Kidney tubule cell (primary cell): ENCODE measurements around the gene MARK4.

ENCODE experiments used
- DNase-seq: peaks from one replicate; pipeline ENCODE4 v3.0.0-alpha.2; 2018; ENCODE audit warnings: low spot score

Gene MARK4

GRCh38 chr19:45340232-45340898, 89.3 kb downstream of the MARK4 start, which contains the start of gene KLC3:
TSS of gene KLC3 (plus strand) at chr19:45340750. CDS start at chr19:45345542, 4,792 bp downstream.
- DNase-seq, result peak; percentile 62

DNA sequence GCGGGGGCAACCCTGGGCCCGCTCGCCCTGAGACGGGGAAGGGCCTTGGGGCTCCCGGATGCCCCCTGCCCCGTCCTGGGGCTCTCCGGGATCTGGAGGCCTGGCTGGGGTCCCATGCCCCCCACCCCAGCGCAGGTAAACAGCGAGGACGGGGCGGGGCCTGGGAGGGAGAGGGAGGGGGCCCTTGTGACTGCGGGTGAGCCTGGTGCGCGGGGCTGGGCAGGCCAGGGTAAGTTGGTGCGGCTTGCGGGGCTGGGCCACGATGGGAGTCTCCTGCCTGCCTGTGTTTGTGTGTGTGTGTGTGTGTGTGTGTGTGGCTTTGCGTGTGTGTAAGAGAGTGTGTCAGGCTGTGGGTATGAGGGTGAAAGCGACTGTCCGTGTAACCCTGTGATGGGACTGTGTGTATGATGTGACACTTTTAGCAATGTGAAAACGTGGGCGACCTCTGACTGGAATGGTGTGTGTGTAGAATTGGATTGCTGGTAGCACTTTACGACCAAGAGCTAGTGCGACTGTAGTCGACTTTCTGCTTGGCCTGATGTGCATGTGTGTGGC, 89.9 kb downstream of the MARK4 start:
- DNase-seq, result peak; percentile 28

DNA sequence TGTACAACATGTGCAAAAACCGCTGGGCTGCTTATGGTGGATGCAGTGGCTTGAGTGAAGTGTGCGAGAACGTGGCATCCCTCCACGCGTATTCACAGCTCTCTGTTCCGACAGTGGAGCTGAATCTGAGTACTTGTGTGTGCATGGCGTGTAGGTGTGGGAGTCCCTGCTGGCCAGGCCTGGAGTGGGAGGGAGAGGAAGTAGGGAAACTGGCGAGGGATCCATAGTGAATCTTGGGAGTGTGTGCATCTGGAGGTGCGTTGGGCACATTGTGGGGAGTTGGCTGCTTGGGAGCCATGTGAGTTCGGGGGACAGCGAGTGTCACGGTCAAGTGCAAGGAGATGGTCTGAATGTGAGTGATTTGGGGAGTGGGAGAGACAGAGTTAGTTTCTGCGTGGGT, 91.8 kb downstream of the MARK4 start:
- no peak for DNase-seq

GRCh38 chr19:45344621-45345505, 93.8 kb downstream of the MARK4 start:
- DNase-seq, result no peak

DNA sequence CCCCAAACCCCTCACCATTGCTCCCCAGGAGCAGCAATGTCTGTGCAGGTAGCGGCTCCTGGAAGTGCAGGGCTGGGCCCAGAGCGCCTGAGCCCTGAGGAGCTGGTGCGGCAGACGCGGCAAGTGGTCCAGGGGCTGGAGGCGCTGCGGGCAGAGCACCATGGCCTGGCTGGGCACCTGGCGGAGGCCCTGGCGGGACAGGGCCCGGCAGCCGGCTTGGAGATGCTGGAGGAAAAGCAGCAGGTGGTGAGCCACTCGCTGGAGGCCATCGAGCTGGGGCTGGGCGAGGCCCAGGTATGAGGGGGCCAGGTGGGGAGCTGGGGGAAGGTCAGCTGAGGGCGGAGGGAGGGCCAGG, 94.4 kb downstream of the MARK4 start:
- DNase-seq, result no peak

DNA sequence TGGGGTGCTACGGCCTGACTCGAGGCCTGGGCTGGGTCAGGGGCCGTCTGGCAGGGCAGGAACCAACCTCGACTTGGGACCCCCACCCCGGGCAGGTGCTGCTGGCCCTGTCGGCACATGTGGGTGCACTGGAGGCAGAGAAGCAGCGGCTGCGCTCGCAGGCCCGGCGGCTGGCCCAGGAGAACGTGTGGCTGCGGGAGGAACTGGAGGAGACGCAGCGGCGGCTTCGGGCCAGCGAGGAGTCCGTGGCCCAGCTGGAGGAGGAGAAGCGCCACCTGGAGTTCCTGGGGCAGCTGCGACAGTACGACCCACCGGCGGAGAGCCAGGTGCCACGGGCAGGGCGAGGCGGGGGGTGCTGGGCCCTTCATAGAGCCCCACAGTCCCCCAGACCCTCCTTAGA, 95.4 kb downstream of the MARK4 start:
- no peak for DNase-seq

- no peak for DNase-seq
These were observed 96.7 kb downstream of the MARK4 start for GRCh38 chr19:45347570-45348366.

- DNase-seq, result no peak
These were observed 97.5 kb downstream of the MARK4 start for GRCh38 chr19:45348367-45349125.

GRCh38 chr19:45349126-45349415, 98.0 kb downstream of the MARK4 start:
- no peak for DNase-seq

DNA sequence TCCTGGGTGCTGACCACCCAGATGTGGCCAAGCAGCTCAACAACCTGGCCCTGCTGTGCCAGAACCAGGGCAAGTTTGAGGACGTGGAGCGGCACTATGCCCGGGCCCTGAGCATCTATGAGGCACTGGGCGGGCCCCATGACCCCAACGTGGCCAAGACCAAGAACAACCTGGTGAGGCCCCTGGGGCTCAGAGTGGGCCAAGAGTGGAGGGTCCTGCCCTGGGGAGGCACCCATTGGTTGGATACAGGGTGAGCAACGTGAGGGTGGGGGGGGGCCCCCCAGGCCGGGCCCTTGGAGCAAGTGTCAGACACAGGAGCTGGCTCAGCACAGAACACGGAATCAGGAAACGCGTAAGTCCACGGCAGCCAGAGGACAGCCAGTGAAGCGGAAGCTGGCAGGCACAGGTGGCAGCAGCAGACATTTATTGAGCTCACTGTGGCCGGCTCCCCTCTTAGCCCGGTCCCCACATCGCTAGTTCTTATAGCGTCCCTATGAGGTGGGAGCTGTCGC, 98.4 kb downstream of the MARK4 start:
- DNase-seq, result no peak

- no peak for DNase-seq
These were observed 99.5 kb downstream of the MARK4 start for GRCh38 chr19:45350477-45351058.

GRCh38 chr19:45351401-45351952, 100.4 kb downstream of the MARK4 start:
- DNase-seq, result no peak

- DNase-seq, result no peak
These were observed 101.0 kb downstream of the MARK4 start for GRCh38 chr19:45352062-45352461.

DNA sequence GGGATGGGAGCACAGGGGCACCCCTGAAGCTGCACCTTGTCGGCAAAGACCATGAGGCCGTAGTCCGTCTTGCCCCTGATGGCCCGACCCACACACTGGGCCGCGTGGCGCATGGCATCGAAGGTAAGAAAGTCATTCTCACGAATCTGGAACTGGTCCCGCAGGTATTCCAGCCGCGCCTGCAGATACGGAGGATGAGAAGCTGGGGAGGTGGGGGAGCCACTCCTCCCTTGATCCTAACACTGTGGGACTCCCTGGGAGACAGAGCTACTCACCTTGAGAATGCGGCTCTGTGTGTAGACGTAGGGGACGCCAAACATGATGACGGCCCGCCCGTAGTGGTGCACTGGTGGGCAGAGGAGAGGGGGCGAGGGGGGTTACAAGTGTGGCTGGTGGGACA, 101.4 kb downstream of the MARK4 start:
- DNase-seq, result no peak

GRCh38 chr19:45352914-45353796, 102.1 kb downstream of the MARK4 start:
- DNase-seq, result no peak

DNA sequence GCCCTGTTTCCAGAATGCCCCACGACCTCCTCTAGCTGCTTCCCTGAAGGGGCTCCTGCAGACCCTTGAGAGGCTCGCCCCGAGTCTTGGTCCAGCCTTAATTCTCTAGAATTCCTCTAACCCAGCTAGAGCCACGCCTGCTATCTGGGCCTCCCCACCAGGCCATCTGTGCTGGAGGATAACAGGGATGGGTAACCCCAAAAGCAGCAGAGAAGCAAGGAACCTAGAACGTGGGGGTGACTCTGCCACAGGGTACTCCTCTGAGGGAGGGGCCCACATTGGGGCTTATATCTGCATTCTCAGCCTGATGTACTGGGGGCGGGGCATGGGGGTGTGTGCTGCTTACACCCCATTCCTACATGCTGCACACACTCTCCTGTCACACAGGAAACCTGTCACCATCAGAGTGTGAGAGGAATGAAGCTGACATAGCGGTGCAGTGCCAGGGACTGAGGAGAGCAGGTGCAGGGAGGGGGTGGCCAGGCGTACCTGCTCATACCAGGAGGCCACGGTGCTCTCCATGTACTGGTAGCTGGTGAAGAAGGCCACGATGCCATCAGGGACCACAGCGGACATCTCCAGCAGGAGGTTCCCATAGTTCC, 103.3 kb downstream of the MARK4 start:
- no peak for DNase-seq
